Stimulated activated naive CD8-positive, alpha-beta T cell treated with anti-CD3 and anti-CD28 coated beads, Interleukin-15, Interleukin-2, amounts not matched to agents 100 U/mL and 50 U/mL, for 24 hours (primary cell): ENCODE data around the gene SCRN1.

Experiments used
- ATAC-seq: fragments of 150-1000 bp; cut with Tn5 transposase; one replicate; pipeline ENCODE4 v1.10.0; 2021
- DNase-seq: peaks from one replicate; pipeline ENCODE4 v3.0.0; 2021

SCRN1 gene

DNA sequence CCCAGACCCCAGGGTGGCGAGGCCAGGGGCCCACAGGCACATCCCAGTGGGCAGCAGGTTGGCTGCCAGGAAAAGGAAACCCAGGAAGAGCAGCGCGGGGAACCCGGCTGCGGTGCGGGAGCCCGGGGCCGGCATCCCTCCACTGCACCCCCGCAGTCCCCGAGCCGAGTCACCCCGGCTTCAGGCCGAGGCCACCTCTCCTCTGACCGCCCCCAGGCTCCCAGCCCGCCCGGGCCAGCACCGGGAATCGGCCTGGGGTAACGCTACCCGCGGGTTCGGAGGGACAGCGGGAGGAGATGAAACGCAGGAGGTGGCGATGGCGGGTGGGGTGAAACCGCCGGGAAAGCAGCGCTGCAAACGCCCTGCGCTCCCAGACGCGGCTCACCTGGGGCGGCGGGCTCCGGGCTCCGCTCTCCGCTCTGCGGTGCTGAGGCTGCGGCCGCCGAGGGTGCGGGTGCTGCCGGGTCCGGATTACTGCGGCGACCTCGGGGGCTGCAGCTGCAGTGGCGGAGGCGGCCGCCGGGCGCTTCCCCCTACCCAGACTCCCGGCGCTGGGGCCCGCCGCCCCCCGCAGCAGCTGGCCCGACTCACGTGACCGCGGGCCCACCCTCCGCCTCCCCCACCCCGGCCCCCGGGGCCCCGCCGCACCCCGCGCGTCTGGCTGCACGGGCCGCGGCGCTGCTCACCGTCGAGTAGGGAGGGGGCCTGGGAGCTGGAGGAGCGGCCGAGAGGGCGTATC is at the start of gene SCRN1:
TSS of gene SCRN1 (minus strand) at position 545 of the 739 bp plus-strand sequence. CDS start 20,734 bp downstream, outside the sequence.
- DNase-seq (peak; percentile 32), ATAC-seq (peak; percentile 50)

DNA sequence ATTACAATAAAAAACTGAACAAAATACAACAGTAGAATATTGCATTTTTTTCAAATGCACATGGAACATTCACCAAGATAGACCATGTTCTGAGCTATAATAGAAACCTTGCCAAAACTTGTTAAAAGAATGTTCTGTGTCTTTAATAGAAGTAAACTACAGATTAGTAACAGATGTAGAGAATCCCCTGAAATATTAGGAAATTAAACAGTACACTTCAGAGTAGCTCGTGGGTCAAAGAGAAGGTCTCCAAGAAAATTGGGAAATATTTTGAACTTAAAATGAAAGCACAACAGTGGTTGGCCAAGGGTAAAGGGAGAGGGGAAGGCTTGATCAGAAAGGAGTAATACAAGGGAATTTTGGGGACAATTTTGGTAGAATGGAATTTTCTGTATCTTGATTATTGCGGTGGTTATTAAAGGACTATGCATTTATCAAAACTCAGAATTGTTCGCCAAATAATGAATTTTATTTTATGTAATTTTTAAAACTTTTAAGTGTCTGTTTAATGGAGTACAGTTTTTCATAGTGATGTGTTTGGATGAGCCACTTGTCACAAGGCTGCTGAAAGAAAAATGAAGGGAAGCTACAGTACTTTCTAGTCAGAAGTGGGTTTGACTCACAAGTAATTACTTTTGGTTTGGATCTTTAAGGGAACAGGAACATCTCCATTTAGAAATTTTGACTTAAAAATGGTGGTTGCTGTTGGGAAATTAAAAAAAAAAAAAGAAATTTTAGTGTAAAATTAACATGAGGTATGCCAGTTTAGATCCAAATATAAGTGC is 48.8 kb upstream of the SCRN1 start:
- ATAC-seq (no peak), DNase-seq (no peak)

DNA sequence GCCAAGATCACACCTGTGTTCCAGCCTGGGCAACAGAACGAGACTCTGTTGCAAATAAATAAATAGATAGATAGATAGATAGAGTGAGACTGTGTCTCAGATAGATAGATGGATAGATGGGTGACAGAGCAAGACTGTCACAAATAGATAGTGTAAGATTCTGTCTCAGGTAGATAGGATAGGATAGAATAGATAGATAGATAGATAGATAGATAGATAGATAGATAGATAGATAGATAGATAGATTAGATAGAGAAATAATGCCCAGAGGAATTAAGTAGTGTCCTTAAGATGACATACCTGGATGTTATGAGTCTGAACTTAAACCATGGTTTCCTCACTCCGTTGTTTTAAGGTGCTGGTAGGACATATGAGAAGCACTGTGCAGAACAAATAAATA is 46.6 kb upstream of the SCRN1 start:
- no peak for DNase-seq
- ATAC-seq, result no peak

- ATAC-seq (no peak), DNase-seq (no peak)
Observed at GRCh38 chr7:30034501-30034900, 44.9 kb upstream of the SCRN1 start.

- no peak for DNase-seq
Observed at GRCh38 chr7:30032310-30033125, 42.9 kb upstream of the SCRN1 start.

DNA sequence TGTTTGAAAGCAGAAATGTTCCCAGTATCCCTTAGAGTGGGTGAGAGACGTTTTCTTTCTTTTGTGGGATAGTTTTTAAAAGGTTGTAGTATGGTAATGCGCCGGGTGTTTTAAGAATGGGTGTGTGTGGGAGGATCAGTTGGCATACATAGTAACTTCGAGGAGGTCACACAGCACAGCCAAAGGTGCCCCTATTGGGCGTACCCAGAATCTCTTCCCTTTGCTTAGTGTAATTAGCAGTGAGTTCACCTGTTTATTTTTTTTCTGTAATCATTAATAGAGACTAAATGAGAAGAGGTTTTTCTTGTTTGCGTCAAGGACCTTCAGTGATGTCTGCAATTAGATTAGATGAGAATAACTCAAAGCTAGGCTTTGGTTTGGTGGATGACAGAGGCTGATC is 40.1 kb upstream of the SCRN1 start:
- DNase-seq (no peak), ATAC-seq (no peak)

More at GRCh38 chr7:30032310-30033125, 42.9 kb upstream of the SCRN1 start:
- ATAC-seq, result no peak

- peak; percentile 40 for DNase-seq
- ATAC-seq, result peak; percentile 19
Observed at GRCh38 chr7:30028749-30029635, 39.4 kb upstream of the SCRN1 start.

- ATAC-seq (peak; percentile 65), DNase-seq (peak; percentile 93)
Observed at GRCh38 chr7:30028216-30028748, 38.7 kb upstream of the SCRN1 start, which contains the start of gene PLEKHA8. PLEKHA8 (plus strand) TSS chr7:30028412; CDS start chr7:30028763, 351 bp downstream.

DNA sequence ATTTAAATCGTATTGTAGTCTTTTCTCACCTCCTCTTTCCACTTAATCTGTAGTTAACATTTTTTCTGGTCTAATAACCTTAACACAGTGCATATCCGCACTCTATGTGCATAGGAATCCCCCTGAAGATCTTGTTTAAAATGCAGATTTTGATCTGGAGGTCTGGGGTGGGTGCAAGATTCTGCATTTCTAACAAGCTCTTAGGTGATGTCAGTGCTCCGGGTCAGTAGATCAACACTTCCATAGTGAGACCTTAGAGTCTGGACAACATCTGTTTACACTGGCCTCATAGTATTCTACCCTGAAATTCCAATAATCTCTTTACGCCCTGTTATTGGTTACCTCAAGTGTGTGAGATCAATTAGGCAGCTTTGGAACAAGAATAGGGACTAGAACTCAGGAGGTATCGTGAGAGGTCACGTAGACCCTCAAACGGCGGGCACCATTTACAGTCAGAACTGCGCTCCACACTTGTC is 38.2 kb upstream of the SCRN1 start:
- no peak for ATAC-seq
- no peak for DNase-seq

DNA sequence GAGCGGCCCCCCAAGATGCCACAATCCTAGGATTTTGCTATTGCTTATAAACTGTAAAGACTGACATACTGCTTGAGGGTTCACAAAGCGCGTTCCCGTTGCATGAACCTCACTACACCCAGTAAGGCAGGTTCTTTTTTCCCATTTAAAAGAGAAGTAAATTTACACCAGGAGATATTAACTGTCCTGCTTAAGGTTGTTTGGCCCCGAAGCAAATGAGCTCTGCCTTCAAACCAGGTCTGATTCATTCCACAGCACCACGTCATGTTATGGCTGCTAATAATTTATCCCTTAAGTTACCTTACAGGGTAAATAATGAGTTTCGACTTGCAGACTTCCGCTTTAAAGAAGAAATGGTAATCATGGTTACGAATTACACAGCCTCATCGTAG is 37.5 kb upstream of the SCRN1 start:
- ATAC-seq, result no peak
- no peak for DNase-seq

DNA sequence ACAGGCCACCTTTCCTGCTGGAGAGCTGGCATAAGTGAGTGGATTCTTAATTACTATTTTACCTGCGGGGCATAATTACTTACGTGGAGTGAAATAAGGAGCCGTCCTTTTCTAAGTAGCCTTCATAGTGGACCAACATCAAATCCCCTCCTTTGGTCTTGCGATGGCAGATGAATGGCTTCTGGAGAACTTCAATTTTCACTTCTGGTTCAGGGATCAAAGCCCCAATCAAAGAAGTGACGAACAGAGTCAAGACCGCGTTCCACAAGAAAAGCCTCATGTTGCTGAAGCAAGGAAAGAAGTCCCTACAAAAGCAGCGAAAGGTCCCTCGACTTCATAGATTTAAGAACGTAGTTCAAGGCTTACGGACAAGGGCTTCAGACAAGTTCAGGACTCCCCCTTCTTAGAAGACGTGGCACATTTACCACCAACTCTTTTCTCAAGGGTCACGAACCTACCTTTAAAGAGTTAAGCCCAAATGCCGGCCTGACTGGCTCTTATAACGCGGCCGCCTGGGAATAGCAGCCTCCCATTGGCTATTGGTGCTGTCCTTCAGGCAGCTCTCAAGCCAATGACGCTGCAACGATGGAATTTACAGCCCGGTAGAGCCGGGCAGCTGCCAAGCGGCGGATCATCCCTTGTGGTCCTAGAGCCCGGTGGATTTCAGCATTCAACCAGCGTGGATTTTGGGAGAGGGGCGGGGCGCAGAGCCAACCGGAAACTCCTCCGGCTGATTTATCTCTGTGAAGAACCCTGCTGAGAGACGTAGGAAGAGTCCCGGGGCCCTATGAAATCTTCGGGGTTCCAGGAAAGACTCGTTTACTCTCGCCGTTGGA is 36.8 kb upstream of the SCRN1 start, which contains the start of gene FKBP14:
TSS of gene FKBP14 (minus strand) at position 474 of the 836 bp plus-strand sequence. CDS start at position 280, 194 bp downstream.
- ATAC-seq (peak; percentile 90), DNase-seq (peak; percentile 91)

DNA sequence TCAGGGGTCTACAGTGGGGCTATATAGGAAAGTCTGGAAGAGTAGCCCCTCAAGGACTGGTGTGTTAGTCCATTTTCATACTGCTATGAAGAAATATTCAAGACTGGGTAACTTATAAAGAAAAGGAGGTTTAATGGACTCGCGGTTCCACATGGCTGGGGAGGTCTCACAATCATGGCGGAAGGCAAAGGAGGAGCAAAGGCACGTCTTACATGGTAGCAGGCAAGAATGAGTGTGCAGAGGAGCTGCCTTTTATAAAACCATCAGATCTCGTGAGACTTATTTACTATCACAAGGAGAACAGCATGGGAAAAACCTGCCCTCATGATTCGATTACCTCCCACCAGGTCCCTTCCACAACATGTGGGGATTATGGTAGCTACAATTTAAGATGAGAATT is 33.9 kb upstream of the SCRN1 start:
- no peak for DNase-seq
- no peak for ATAC-seq

GRCh38 chr7:30022991-30023390 is 33.4 kb upstream of the SCRN1 start:
- ATAC-seq, result no peak
- no peak for DNase-seq

DNA sequence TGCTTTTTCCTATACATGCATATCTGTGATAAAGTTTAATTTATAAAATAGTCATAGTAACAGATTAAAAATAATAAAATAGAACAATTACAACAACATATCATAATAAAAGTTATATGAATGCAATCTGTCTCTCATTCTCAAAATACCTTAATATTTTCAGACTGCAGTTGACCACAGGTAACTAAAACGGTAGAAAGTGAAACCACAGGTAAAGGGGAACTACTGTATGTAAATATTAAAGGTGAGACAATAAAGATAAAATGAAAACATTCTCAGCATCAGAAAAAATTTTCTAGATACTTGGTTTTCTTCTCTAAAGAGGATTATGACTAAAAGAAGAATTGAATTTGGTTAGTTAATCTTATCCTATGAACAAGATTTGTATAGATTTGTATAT is 30.9 kb upstream of the SCRN1 start:
- ATAC-seq (no peak), DNase-seq (no peak)

GRCh38 chr7:30019960-30020359 is 30.4 kb upstream of the SCRN1 start:
- ATAC-seq, result no peak

GRCh38 chr7:30019387-30019786 is 29.8 kb upstream of the SCRN1 start:
- DNase-seq (no peak), ATAC-seq (no peak)

More at GRCh38 chr7:30019960-30020359, 30.4 kb upstream of the SCRN1 start:
- DNase-seq, result no peak

DNA sequence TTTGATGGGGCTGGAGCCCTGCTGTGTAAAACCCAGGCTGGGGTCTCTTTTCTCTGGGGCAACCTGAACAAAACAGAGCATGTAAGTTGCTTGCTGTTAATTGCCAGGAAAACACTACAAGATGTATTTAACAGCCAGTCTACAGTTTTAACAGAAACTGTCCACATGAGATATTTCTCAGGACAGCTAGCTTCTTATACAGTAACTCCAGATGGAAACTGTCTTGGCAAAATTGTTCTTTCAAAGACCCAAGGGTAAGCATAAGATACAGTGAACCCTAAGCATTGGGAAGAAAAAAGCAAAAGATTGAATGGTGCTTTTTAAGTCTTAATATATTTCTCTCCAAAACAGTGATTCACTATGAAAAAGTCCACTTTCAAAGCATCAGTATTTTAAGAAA is 28.9 kb upstream of the SCRN1 start:
- DNase-seq, result no peak
- no peak for ATAC-seq

GRCh38 chr7:30012757-30013156 is 23.2 kb upstream of the SCRN1 start:
- ATAC-seq (no peak), DNase-seq (no peak)

DNA sequence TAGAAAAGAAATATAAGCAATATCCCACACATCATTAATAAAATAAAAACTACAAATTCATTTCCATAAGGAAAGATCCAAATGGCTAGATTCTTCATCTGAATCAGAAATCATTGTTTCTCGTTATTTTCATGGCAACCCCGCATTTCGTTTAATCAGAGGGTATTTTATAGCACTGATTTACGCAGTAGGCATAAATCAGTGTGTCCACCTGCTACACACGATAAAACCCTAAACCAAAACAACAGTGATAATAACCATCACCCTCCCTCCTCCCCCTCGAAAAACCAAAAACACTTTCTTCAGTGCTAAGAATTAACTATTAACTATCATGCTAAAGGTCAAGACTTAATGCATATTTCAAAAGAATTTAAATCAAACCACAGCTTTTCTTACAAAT is 20.4 kb upstream of the SCRN1 start:
- ATAC-seq (no peak), DNase-seq (no peak)

- ATAC-seq, result no peak
- no peak for DNase-seq
Observed at GRCh38 chr7:30005464-30005863, 15.9 kb upstream of the SCRN1 start.
